GM15510 (cell line): ENCODE results near the gene OIT3.

Source experiments
- POLR2A ChIP-seq: IDR thresholded peaks from 3 replicates; pipeline ENCODE4 v1.6.1; 2011; ENCODE audit warnings: borderline replicate concordance; ENCODE audit not compliant: insufficient read length; ENCODE audit errors: extremely low read depth

OIT3 gene

GRCh38 chr10:72981028-72981881 is 87.7 kb downstream of the OIT3 start:
- TF ChIP-seq POLR2A: no peak

- TF ChIP-seq POLR2A: no peak
Observed at GRCh38 chr10:72981882-72982529, 88.5 kb downstream of the OIT3 start.
